Vagina (tissue), 2 donors: ENCODE results near the gene MTRF1.

Source experiments
- CTCF ChIP-seq, 3 experiments: fragments of 450-650 bp in 2 of 3; fragments of 200-600 bp in 1 of 3; sonication (generic) in 1 of 3; IDR thresholded peaks; one replicate each; pipeline ENCODE4 v1.5.1; 2017 to 2019; ENCODE audit warnings: antibody characterized with exemption in 3 of 3, mild to moderate bottlenecking in 2 of 3, moderate library complexity in 2 of 3
- POLR2A ChIP-seq, 2 donors: fragments of 450-650 bp; IDR thresholded peaks; one replicate each; pipeline ENCODE4 v1.6.1; 2017; ENCODE audit warnings: antibody characterized with exemption in 2 of 2, mild to moderate bottlenecking in 2 of 2, moderate library complexity in 2 of 2
- POLR2AphosphoS5 ChIP-seq, 2 donors: sonication (generic); formaldehyde crosslinking; IDR thresholded peaks; one replicate each; pipeline ENCODE4 v1.9.0; 2017; ENCODE audit warnings: antibody characterized with exemption in 2 of 2, mild to moderate bottlenecking in 2 of 2, low read depth in 1 of 2; ENCODE audit not compliant: insufficient read depth in 1 of 2

- no peak for TF ChIP-seq POLR2AphosphoS5 (IDR thresholded peaks at IDR 0.05; ENCODE audit: insufficient read depth in 1 of 2, low read depth in 1 of 2)
- no peak for TF ChIP-seq POLR2A (IDR thresholded peaks at IDR 0.05)
- peak; percentile 48 to 72 (median 57) for TF ChIP-seq CTCF (IDR thresholded peaks at IDR 0.05)
These were observed 41.0 kb downstream of the MTRF1 start for GRCh38 chr13:41222259-41222852.
